ENCODE measurements around the gene RAPGEF4. TPM values are rescaled to one million over a fixed set of nuclear protein-coding genes. Genes with fewer than 3 reads are reported as not detected.

RAPGEF4 gene
- total and polyA plus RNA-seq, 9 of the 15 experiments (the other 6 are each of a cell fraction or from before 2014, with no cell fraction given) = 0.04 to 0.33 (median 0.13) TPM; not detected in 6

DNA sequence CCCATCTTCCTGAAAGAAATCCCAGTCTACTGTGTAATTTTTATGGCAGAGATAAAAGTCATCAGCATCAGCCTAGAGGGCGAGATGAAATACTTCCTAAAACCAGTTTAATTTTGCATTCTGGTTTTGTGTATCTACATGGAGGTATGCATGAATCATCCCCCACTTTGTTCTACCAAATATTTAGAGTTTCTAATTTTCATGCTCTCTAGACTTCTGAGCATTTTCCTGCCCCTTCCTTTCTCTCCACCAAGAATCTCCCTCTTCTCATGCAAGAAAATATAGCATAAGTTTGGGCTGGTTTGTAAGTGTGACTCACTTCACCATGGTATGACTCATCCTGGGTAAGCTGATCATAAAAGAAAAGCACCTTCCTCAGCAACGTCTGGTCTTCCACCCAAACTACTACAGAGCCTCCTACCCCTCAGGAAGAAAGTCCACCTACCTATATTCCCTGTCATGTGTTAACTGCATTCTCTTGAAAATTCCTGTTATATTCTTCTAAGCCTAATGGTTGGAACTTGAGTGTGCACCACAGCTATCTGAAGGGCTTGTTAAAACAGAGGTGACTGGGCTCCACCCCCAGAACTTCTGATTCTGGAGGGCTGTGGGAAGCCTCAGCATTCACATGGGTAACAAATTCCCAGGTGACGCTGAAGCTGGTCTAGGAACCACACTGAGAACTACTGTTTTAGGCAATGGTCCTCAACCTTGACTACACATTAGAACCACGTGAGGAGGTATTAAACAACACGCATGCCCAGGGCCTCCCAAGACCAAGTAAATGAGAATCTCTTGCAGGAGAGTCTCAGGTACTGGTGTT is 37.4 kb upstream of the RAPGEF4 start:
- ChIA-PET CTCF (ENCODE audit: low intra/inter-chr PET ratio) (no interaction called here), POLR2A (interaction anchor here (0.8 kb wide), 1 partner anchor 31 kb away, joined by 3 read pairs; no protein-coding TSS in a partner anchor)
- H3K9me3 ChIP-seq (replicated peaks; ENCODE audit: control insufficient read depth, insufficient read depth, low read depth, low read length) = no peaks in the 10 kb centered on the region
- peak; percentile 37; the same call in 1 of the 3 replicates for ATAC-seq
- H3K4me1 ChIP-seq (replicated peaks in 1 of 2; ENCODE audit: control insufficient read depth in 2 of 2, insufficient read depth in 2 of 2, low read length in 2 of 2) = no peaks in the 10 kb centered on the region
- H3K9me1 ChIP-seq (ENCODE audit: control insufficient read depth, insufficient read depth, low read length) = no peaks in the 10 kb centered on the region
- peak in 3 of 4 experiments; percentile 18 to 23 (median 20) for DNase-seq (ENCODE audit: extremely low read depth in 1 of 4, low spot score in 3 of 4)
- H3K4me2 ChIP-seq (ENCODE audit: insufficient read depth, low read length) = no peak overlapping the region
- no peak overlapping the region for H3K9ac ChIP-seq (ENCODE audit: insufficient read depth in 1 of 2, low read depth in 2 of 2, low read length in 2 of 2)
- peaks cover 0 to 12% of the 10 kb centered on the region in 2 experiments; a peak in 1 of 5 replicates for H3K27me3 ChIP-seq (ENCODE audit: control insufficient read depth in 2 of 2, insufficient read depth in 2 of 2, low read length in 2 of 2)
- no peaks in the 10 kb centered on the region for H4K20me1 ChIP-seq (replicated peaks; ENCODE audit: control insufficient read depth, insufficient read depth, low read length)
- H2AFZ ChIP-seq (ENCODE audit: low read depth, low read length) = no peak overlapping the region
- in situ Hi-C loops (cut with MboI) = no loop called here
- no peak for FAIRE-seq
- H3K79me2 ChIP-seq (ENCODE audit: control insufficient read depth, insufficient read depth, low read length) = no peaks in the 10 kb centered on the region
- intact Hi-C loops (cut with micrococcal nuclease) = no loop called here
- 0% methylated on average over 5 of the region's 5 CpGs for WGBS (ENCODE audit: insufficient coverage, low coverage, missing lambda C conversion rate)
- H3K4me3 ChIP-seq = no peak overlapping the region
- no peak overlapping the region for H3K27ac ChIP-seq (ENCODE audit: extremely low read depth, low read depth, low read length)
- BruUV-seq (replicated peaks) = no TSS peak
- no peaks in the 10 kb centered on the region for H3K36me3 ChIP-seq (ENCODE audit: control insufficient read depth, insufficient read depth, low read length)
- no peak for TF ChIP-seq ZKSCAN8 (CRISPR knock-in tag; IDR thresholded peaks at IDR 0.05)
- TF ChIP-seq ZNF311 (CRISPR knock-in tag; IDR thresholded peaks at IDR 0.05) = no peak
- TF ChIP-seq NRF1 (conservative IDR thresholded peaks at IDR 0.05 in 1 of 2, IDR thresholded peaks at IDR 0.05 in 1 of 2) = peak; percentile 12 to 38; a peak in 1 of 4 replicates
- peak; percentile 43 for TF ChIP-seq ARID1B (IDR thresholded peaks at IDR 0.05)
- TF ChIP-seq NFIX (CRISPR knock-in tag; IDR thresholded peaks at IDR 0.05; ENCODE audit: low read depth) = no peak
- TF ChIP-seq JUNB (CRISPR knock-in tag; conservative IDR thresholded peaks at IDR 0.05) = peak; percentile 84
- peak; percentile 90 for TF ChIP-seq JUND (IDR thresholded peaks at IDR 0.05; ENCODE audit: borderline replicate concordance, low read depth, low read length)
- TF ChIP-seq JUND (tag; IDR thresholded peaks at IDR 0.05; ENCODE audit: borderline replicate concordance, low read depth, low read length) = peak; percentile 91
- no peak for TF ChIP-seq FOXJ2 (tag; IDR thresholded peaks at IDR 0.05)
- TF ChIP-seq, protein P1, sequence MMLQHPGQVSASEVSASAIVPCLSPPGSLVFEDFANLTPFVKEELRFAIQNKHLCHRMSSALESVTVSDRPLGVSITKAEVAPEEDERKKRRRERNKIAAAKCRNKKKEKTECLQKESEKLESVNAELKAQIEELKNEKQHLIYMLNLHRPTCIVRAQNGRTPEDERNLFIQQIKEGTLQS (IDR thresholded peaks at IDR 0.05) = peak; percentile 94
- TF ChIP-seq, protein P1 (CRISPR knock-in tag; conservative IDR thresholded peaks at IDR 0.05) = no peak
- peak; percentile 77; the same call in 1 of the 2 replicates for TF ChIP-seq JUN (IDR thresholded peaks at IDR 0.05; ENCODE audit: borderline replicate concordance, low read depth, low read length)
- TF ChIP-seq JUN (CRISPR knock-in tag; IDR thresholded peaks at IDR 0.05; ENCODE audit: borderline replicate concordance) = no peak
- TF ChIP-seq PRMT5 (CRISPR knock-in tag; IDR thresholded peaks at IDR 0.05) = no peak
- no peak for TF ChIP-seq ZNF583 (CRISPR knock-in tag; IDR thresholded peaks at IDR 0.05)
- peak; percentile 34; the same call in 1 of the 2 replicates for TF ChIP-seq SMARCE1 (IDR thresholded peaks at IDR 0.05)
- TF ChIP-seq MEF2D (tag; conservative IDR thresholded peaks at IDR 0.05; ENCODE audit: low read depth) = no peak
- peak; percentile 16; the same call in 1 of the 2 replicates for TF ChIP-seq SMARCA4 (IDR thresholded peaks at IDR 0.05)
- no peak for TF ChIP-seq ZNF830 (CRISPR knock-in tag; IDR thresholded peaks at IDR 0.05)
- peak; percentile 97 for TF ChIP-seq FOSL1 (tag; conservative IDR thresholded peaks at IDR 0.05)
- no peak for TF ChIP-seq GABPB1 (CRISPR knock-in tag; IDR thresholded peaks at IDR 0.05)
- TF ChIP-seq DPF2 (IDR thresholded peaks at IDR 0.05) = 0 out of 2 replicates have a peak, but pooled peaks have one; percentile 23
- peak; percentile 32 for TF ChIP-seq FOS (IDR thresholded peaks at IDR 0.05; ENCODE audit: extremely low read depth, insufficient read length)
- no peak for TF ChIP-seq ZNF778 (CRISPR knock-in tag; IDR thresholded peaks at IDR 0.05)

All from K562 (cell line).